ENCODE measurements around the gene DCANP1.

DNA sequence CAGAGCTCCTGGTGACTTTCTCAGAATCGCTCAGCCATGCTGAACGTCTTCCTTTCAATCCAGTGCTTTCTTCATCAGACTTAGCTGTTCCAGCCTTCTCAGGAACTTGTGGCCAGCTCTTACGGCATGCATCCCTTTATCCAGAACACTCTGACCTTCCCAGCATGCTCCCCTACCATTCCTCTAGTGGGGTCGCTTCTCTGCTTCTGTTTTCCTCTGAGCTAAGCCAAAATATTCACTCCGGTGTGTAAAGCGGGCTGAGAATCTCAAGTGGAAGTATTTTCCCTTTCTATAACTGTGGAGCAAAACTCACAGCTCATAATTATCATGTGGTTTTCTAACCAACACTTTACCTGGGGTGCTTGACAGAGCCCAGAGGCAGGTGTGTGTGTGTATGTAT is 6.2 kb downstream of the DCANP1 start:
- no peak for TF ChIP-seq POLR2A (IDR thresholded peaks at IDR 0.05; ENCODE audit: low read depth, low read length)
- no peak for TF ChIP-seq CEBPB (IDR thresholded peaks at IDR 0.05; ENCODE audit: borderline replicate concordance in 1 of 2, low read depth in 2 of 2, low read length in 2 of 2)
- no peak for TF ChIP-seq PAX5 (IDR thresholded peaks at IDR 0.05; ENCODE audit: borderline replicate concordance, low read depth, low read length)
- TF ChIP-seq NFYA (IDR thresholded peaks at IDR 0.05; ENCODE audit: borderline replicate concordance, low read depth, low read length) = no peak
- TF ChIP-seq, protein P1, sequence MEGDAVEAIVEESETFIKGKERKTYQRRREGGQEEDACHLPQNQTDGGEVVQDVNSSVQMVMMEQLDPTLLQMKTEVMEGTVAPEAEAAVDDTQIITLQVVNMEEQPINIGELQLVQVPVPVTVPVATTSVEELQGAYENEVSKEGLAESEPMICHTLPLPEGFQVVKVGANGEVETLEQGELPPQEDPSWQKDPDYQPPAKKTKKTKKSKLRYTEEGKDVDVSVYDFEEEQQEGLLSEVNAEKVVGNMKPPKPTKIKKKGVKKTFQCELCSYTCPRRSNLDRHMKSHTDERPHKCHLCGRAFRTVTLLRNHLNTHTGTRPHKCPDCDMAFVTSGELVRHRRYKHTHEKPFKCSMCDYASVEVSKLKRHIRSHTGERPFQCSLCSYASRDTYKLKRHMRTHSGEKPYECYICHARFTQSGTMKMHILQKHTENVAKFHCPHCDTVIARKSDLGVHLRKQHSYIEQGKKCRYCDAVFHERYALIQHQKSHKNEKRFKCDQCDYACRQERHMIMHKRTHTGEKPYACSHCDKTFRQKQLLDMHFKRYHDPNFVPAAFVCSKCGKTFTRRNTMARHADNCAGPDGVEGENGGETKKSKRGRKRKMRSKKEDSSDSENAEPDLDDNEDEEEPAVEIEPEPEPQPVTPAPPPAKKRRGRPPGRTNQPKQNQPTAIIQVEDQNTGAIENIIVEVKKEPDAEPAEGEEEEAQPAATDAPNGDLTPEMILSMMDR (IDR thresholded peaks at IDR 0.05 in 2 of 3, conservative IDR thresholded peaks at IDR 0.05 in 1 of 3; ENCODE audit: control insufficient read depth in 2 of 3, extremely low read depth in 1 of 3, insufficient read depth in 1 of 3, low read depth in 3 of 3, low read length in 3 of 3) = no peak
- no peak for TF ChIP-seq RFX5 (IDR thresholded peaks at IDR 0.05; ENCODE audit: low read depth, low read length)
- TF ChIP-seq POLR2AphosphoS5 (IDR thresholded peaks at IDR 0.05; ENCODE audit: low read length) = no peak
- no peak for TF ChIP-seq EP300 (IDR thresholded peaks at IDR 0.05; ENCODE audit: borderline replicate concordance in 1 of 2, control insufficient read depth in 1 of 2, low read depth in 2 of 2, low read length in 2 of 2)
- no peak for TF ChIP-seq RELA (IDR thresholded peaks at IDR 0.05; ENCODE audit: borderline replicate concordance, partially characterized antibody)
- no peak for TF ChIP-seq SPI1 (IDR thresholded peaks at IDR 0.05; ENCODE audit: borderline replicate concordance, insufficient read depth, low read depth, low read length)
- no peak for TF ChIP-seq NR2F1 (conservative IDR thresholded peaks at IDR 0.05)
- TF ChIP-seq, protein P2, sequence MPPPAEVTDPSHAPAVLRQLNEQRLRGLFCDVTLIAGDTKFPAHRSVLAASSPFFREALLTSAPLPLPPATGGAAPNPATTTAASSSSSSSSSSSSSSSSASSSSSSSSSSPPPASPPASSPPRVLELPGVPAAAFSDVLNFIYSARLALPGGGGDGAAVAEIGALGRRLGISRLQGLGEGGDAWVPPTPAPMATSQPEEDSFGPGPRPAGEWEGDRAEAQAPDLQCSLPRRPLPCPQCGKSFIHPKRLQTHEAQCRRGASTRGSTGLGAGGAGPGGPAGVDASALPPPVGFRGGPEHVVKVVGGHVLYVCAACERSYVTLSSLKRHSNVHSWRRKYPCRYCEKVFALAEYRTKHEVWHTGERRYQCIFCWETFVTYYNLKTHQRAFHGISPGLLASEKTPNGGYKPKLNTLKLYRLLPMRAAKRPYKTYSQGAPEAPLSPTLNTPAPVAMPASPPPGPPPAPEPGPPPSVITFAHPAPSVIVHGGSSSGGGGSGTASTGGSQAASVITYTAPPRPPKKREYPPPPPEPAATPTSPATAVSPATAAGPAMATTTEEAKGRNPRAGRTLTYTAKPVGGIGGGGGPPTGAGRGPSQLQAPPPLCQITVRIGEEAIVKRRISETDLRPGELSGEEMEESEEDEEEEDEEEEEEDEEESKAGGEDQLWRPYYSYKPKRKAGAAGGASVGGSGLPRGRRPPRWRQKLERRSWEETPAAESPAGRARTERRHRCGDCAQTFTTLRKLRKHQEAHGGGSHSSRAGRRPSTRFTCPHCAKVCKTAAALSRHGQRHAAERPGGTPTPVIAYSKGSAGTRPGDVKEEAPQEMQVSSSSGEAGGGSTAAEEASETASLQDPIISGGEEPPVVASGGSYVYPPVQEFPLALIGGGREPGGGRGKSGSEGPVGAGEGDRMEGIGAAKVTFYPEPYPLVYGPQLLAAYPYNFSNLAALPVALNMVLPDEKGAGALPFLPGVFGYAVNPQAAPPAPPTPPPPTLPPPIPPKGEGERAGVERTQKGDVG (CRISPR knock-in tag; IDR thresholded peaks at IDR 0.05) = no peak
- no peak for TF ChIP-seq BRCA1 (IDR thresholded peaks at IDR 0.05; ENCODE audit: low read depth, low read length)

All from GM12878 (cell line).